Parathyroid adenoma (tissue), 2 donors: ENCODE results near the gene VN1R2.

Source experiments
- H2AFZ ChIP-seq: fragments of 300-600 bp; sonication (generic); one replicate; pipeline ENCODE4 v1.7.0; 2017; ENCODE audit warnings: antibody characterized with exemption, mild to moderate bottlenecking
- H3K27ac ChIP-seq: fragments of 300-600 bp; sonication (generic); one replicate; pipeline ENCODE4 v1.7.0; 2017
- H3K27me3 ChIP-seq: fragments of 300-600 bp; sonication (generic); one replicate; pipeline ENCODE4 v1.7.0; 2017; ENCODE audit warnings: low read length; ENCODE audit not compliant: control insufficient read depth, insufficient read depth
- H3K36me3 ChIP-seq: fragments of 300-600 bp; sonication (generic); one replicate; pipeline ENCODE4 v1.7.0; 2017; ENCODE audit warnings: low read length; ENCODE audit not compliant: control insufficient read depth, insufficient read depth
- H3K4me1 ChIP-seq: fragments of 300-600 bp; sonication (generic); one replicate; pipeline ENCODE4 v1.7.0; 2017; ENCODE audit warnings: control low read depth
- H3K4me2 ChIP-seq: fragments of 300-600 bp; sonication (generic); one replicate; pipeline ENCODE4 v1.7.0; 2017; ENCODE audit warnings: low read length
- H3K4me3 ChIP-seq: fragments of 300-600 bp; sonication (generic); one replicate; pipeline ENCODE4 v1.7.0; 2017; ENCODE audit warnings: low read depth, low read length
- H3K79me2 ChIP-seq: fragments of 300-600 bp; sonication (generic); one replicate; pipeline ENCODE4 v1.7.0; 2017; ENCODE audit warnings: control low read depth
- H3K9ac ChIP-seq: fragments of 300-600 bp; sonication (generic); one replicate; pipeline ENCODE4 v1.7.0; 2017; ENCODE audit warnings: mild to moderate bottlenecking
- H3K9me3 ChIP-seq: fragments of 300-600 bp; sonication (generic); one replicate; pipeline ENCODE4 v1.7.0; 2017; ENCODE audit warnings: low read length; ENCODE audit not compliant: control insufficient read depth
- CTCF ChIP-seq: fragments of 300-600 bp; sonication (generic); IDR thresholded peaks from one replicate; pipeline ENCODE4 v1.7.0; 2017; ENCODE audit warnings: antibody characterized with exemption, mild to moderate bottlenecking
- donor health status: primary hyperparathyroidism.

The VN1R2 gene

DNA sequence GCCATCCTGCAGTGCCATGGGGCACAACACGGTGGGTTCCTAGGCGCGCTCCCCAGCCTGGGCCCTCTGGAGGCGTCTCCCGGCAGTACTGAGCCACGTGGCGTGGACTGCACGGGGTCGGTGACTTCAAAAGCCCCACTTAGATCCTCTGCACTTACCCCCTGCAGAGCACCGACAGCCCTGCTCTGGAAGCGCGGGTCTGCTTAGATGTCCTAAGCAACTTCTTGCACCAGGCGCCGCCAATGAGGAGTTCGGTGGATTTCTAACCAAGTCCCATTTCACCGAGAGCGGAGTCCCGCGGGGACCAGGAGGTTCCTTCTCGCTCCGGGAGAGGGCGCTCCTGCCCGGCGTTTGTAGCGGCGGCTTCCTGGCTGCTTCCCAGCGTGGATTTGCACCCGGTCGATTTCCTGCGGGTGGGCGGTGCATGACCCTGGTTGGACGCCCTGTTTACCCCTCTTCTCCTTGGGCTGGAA lies 50.3 kb downstream of the VN1R2 start:
- Histone ChIP-seq H3K27ac (no peak overlapping the region), H3K9me3 (no peaks in the 10 kb centered on the region), H3K36me3 (no peaks in the 10 kb centered on the region), H3K27me3 (no peaks in the 10 kb centered on the region), H3K4me2 (peak overlapping the region; percentile 43), H3K9ac (no peak overlapping the region), H3K4me1 (no peaks in the 10 kb centered on the region), H2AFZ (no peak overlapping the region), H3K79me2 (no peaks in the 10 kb centered on the region), H3K4me3 (no peak overlapping the region)
- no peak for TF ChIP-seq CTCF
